NB4 (cell line): ENCODE results near the gene HAO1.

Source experiments
- DNase-seq: peaks from one replicate; pipeline ENCODE4 v3.0.0; 2010; ENCODE audit warnings: low read depth
- H3K4me3 ChIP-seq: one replicate; pipeline ENCODE4 v1.5.1; 2011; ENCODE audit warnings: mild to moderate bottlenecking, low read depth, low read length, moderate library complexity
- CTCF ChIP-seq: IDR thresholded peaks from one replicate; pipeline ENCODE4 v1.5.1; 2012; ENCODE audit warnings: low read depth, low read length
- MYC ChIP-seq: IDR thresholded peaks from 2 replicates; pipeline ENCODE4 v1.6.1; 2011; ENCODE audit warnings: low read depth, low read length
- POLR2A ChIP-seq: IDR thresholded peaks from 2 replicates; pipeline ENCODE4 v1.6.1; 2011; ENCODE audit warnings: mild to moderate bottlenecking; ENCODE audit not compliant: insufficient read length; ENCODE audit errors: extremely low read depth
- TF ChIP-seq, protein P1 (sequence below): IDR thresholded peaks from 2 replicates; pipeline ENCODE4 v1.6.1; 2011; ENCODE audit warnings: low read depth, low read length

The HAO1 gene

GRCh38 chr20:7903429-7903828 lies 36.8 kb downstream of the HAO1 start:
- no peak overlapping the region for H3K4me3 ChIP-seq
- TF ChIP-seq CTCF (no peak), MYC (no peak), POLR2A (no peak)
- TF ChIP-seq, protein P1, sequence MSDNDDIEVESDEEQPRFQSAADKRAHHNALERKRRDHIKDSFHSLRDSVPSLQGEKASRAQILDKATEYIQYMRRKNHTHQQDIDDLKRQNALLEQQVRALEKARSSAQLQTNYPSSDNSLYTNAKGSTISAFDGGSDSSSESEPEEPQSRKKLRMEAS: no peak
- no peak for DNase-seq

DNA sequence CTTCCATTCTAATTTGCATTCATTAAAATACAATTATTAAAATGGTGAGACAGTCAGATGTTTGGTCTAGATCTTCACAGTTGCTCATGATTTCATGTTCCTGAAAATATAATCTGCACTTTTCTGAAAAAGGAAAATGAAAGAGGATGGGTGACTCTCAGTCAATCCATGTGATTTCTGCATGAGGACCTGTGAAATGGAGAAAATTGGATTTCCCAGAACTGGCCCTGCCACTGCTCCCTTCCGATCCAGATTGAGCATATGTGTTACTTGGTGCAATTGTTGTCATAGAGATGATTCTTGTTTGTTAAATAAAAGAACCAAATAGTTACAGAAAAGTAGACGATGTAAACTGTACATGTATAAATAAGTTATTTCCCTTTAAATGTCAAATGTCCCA lies 37.4 kb downstream of the HAO1 start:
- no peak for TF ChIP-seq MYC
- no peak for TF ChIP-seq CTCF
- TF ChIP-seq POLR2A: no peak
- TF ChIP-seq, protein P1: no peak
- DNase-seq: no peak
- no peak overlapping the region for H3K4me3 ChIP-seq

GRCh38 chr20:7897781-7898364 lies 42.4 kb downstream of the HAO1 start:
- TF ChIP-seq MYC (no peak), CTCF (no peak), POLR2A (no peak)
- TF ChIP-seq, protein P1: no peak
- DNase-seq: no peak
- no peak overlapping the region for H3K4me3 ChIP-seq

- TF ChIP-seq CTCF (no peak), MYC (no peak), POLR2A (no peak)
- TF ChIP-seq, protein P1: no peak
- peak; percentile 13 for DNase-seq
- no peak overlapping the region for H3K4me3 ChIP-seq
Measured at GRCh38 chr20:7893014-7893730, 47.1 kb downstream of the HAO1 start.

DNA sequence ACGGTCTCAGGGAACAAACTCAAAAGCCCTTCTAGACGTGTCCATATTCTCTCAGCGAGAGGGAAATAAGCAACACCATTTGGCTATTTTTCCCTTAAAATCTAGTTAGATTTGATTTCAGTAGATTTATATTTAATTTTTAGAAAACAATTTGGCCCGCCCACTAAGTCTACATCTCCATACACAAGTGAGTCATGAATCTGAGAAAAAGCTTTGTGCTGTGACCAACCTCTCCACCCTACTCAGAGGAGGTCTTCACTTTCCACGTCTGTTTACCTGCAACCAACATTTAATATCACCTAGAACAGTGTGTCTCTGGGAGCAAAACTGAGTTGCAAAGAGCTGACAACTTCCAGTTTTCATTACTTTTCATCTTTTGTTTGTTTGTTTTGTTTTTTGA lies 48.6 kb downstream of the HAO1 start:
- TF ChIP-seq CTCF: no peak
- TF ChIP-seq, protein P1: no peak
- no peak for TF ChIP-seq POLR2A
- TF ChIP-seq MYC: no peak
- no peak for DNase-seq
- no peak overlapping the region for H3K4me3 ChIP-seq
